ENCODE measurements around the gene THAP8.

Gene THAP8

GRCh38 chr19:36054119-36054732, at the start of gene THAP8:
TSS of gene THAP8 (minus strand) at chr19:36054285. CDS start at chr19:36054217, 68 bp downstream.
- DNase-seq (ENCODE audit: low spot score) = peak; percentile 100

DNA sequence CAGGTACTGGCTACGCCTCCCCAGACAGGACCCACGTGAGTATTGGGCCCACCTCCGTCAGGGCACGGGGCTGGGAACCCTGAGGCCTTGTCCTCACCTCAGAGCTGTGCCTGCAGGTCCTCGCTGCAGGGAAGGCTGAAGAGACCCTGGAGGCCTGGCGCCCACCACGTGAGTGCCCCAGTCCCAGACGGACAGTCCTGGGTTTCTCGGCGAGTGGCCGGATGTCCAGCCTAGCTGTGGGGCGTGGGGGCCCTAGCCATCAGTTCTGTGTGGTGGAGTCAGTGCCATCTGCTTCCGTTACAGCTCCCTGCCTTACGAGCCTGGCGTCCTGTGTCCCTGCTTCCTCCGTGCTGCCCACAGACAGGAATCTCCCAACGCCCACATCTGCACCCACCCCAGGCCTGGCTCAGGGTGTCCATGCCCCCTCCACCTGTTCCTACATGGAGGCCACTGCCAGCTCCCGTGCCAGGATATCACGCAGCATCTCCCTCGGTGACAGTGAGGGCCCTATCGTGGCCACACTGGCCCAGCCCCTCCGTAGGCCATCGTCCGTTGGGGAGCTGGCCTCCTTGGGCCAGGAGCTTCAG, 49.0 kb upstream of the THAP8 start:
- DNase-seq (ENCODE audit: low spot score) = no peak

DNA sequence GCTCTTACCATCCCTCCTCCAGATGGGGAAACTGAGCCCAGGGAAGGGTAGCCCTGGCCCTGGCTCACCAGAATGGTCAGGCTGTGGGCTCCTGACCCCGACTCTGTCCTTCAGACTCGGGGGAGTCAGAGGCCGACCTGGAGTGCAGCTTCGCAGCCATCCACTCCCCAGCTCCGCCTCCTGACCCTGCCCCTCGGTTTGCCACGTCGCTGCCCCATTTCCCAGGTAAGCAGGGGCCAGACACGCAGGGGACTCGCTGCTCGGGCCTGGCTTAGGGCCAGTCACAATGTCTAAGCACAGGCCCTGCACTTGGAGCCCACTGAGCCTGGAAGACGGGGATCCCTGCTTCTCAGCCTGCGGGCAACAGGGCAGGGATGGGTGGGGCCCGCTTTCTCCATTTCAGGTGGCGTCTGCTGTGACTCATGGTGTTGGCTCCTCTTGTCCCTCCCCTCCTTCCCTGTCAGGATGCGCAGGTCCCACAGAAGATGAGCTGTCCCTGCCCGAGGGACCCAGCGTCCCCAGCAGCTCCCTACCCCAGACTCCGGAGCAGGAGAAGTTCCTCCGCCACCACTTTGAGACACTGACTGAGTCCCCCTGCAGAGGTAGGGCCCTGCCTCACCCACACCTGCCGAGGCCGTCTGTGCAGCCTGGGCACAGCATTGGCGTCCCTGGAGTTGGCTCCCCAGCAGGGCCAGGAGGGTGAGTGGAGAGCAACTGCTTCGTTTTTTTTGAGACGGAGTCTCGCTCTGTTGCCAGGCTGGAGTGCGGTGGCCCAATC, 47.7 kb upstream of the THAP8 start:
- no peak for DNase-seq (ENCODE audit: low spot score)

DNA sequence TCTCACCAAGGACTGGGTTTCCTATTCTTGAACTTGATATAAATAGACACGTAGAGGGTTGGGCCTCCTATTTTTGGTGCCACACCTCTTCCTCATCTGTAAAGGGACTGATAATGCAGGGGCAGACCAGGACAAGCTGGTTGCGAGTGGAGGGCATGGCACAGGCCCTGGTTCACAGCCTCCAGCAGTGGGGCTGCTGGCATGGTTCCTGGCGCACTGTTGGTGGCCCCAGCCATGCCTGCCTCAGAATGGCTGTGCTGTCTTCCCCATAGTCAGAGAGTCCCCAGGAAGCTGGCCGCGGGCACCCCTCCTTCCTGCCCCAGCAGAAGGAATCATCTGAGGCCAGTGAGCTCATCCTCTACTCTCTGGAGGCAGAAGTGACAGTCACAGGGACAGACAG, 46.4 kb upstream of the THAP8 start:
- no peak for DNase-seq (ENCODE audit: low spot score)

- DNase-seq (ENCODE audit: low spot score) = no peak
Measured at GRCh38 chr19:36099166-36099785, 45.2 kb upstream of the THAP8 start.

- DNase-seq (ENCODE audit: low spot score) = no peak
Measured at GRCh38 chr19:36097036-36097435, 43.0 kb upstream of the THAP8 start.

GRCh38 chr19:36093687-36094086, 39.6 kb upstream of the THAP8 start:
- no peak for DNase-seq (ENCODE audit: low spot score)

DNA sequence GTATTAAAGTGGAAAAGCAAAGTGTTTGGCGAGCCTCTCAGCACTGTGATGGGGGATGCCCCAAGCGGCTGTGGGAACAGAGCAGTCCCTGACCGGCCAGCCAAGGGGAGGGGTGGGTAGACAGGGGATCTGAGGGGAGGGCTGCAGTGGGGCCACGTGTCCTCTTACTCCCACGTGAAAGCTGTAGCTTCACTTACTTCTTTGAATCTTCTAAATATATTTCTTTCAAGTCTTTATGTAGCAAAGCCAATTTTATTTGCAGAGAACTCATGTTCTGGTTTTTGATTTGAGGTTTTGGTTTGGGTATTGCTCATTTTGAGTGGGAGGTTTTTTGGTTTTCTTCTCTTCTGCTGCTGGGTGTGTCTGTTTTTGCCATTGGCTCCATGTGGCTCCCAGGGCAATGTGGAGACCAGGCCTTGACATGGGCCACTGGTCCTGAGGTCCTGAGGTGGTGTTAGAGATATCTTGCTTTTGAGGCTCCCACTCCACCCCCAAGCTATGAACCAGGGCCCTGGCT, 39.1 kb upstream of the THAP8 start:
- DNase-seq (ENCODE audit: low spot score) = no peak

- no peak for DNase-seq (ENCODE audit: low spot score)
Measured at GRCh38 chr19:36092566-36092965, 38.5 kb upstream of the THAP8 start.

- DNase-seq (ENCODE audit: low spot score) = no peak
Measured at GRCh38 chr19:36090910-36091695, 37.0 kb upstream of the THAP8 start.

DNA sequence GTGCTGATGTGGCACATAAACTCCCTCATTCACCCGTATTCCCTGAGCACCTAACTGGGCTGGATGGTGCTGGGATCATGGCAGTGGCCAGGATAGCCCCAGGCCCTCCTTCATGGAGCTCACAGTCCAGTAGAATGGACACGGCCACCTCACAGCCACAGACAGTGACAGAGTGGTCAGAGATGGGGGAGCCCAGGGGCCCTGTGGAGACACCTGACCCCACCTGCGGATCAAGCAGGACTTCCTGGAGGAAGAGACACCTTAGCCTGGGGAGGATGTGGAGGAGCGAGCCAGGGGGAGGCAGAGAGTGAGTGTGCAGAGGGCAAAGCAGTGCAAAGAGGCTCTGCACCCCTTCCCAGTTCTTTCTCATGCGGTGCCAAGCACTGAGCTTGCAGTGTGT, 35.8 kb upstream of the THAP8 start:
- DNase-seq (ENCODE audit: low spot score) = no peak

DNA sequence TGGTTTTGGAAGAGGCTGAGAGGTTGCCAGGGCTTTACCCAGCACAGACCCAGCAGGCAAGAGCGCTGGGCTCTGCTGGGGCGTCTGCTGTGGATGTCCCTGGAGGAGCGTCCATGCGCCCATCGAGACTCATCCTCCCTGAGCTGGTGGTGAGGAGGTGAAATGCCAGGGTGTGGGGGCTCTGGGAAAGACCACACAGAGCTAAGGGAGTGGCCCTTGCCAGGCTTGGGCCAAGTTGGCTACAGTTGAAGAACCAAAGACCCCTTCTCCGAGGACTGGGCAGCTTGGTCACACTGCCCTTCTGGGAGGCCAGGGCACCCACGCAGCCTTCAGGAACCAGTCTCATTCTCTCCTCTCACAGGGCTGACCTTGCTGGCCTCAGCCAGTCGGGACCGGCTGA, 32.2 kb upstream of the THAP8 start:
- DNase-seq (ENCODE audit: low spot score) = no peak

DNA sequence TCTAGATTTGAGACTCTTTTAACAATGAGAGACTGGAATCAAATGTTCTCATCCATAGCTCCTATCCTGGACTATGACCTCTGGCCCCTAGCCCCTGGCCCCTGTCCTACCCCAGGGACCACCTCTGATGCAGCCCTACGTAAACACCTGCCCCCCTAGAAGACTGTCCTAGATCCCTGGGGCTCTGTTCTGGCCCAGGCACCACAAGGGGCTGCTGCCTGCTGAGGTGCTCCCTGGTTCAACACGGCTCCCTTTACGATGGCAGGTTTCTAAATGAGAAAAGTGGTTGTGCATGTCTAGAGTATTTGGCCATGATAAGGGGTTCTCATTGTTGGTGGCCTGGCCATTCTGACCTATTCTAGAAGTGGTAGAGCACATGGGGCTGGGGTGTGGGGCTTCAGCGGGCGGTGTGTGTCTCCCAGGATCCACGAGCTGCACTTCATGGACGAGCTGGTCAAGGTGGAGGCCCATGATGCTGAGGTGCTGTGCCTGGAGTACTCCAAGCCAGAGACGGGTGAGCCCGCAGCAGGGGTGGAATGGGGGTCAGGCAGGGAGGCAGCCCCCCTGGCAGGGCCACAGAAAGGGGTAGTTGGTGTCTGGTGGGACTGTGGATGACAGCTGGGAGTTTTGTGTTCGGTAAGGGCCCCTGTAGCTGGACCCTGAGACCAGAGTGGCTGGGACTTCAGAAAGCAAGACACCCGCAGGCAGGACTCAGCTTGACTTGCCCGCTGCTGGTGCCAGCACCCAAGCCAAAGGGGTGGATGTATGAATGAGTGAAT, 30.3 kb upstream of the THAP8 start:
- DNase-seq (ENCODE audit: low spot score) = no peak

DNA sequence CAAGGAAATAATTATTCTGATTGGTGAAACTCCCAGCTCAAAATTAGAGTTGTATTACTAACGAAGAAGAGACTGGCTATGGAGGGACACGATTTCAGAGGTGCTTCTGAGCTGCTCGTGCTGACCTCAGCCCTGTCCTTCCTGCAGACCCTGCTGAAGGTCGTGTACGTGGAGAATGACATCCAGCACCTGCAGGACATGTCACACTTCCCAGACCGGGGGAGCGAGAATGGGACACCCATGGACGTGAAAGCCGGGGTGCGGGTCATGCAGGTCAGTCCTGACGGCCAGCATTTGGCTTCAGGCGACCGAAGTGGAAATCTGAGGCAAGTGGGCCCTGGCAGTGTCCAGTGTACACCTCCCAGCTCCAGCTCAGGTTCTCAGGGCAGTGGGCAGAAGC, 28.8 kb upstream of the THAP8 start:
- DNase-seq (ENCODE audit: low spot score) = no peak

DNA sequence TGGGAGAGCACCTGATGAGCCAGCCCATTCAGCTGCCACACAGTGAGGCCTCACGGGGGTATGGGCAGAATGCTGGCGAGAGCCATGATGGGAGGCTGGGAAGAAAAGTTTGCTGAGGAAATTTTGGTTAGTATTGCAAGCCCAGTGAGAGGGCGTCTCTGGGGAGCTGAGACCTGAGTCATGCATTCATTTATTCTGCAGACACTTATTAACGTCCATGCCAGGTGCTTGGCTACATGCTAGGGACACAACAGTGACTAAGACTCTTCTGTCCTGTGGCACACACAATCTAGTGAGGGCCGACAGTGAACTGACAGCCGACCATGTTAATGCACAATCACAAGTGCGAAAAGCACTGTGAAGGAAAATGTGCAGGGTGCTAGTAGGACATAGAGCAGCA, 27.8 kb upstream of the THAP8 start:
- no peak for DNase-seq (ENCODE audit: low spot score)

DNA sequence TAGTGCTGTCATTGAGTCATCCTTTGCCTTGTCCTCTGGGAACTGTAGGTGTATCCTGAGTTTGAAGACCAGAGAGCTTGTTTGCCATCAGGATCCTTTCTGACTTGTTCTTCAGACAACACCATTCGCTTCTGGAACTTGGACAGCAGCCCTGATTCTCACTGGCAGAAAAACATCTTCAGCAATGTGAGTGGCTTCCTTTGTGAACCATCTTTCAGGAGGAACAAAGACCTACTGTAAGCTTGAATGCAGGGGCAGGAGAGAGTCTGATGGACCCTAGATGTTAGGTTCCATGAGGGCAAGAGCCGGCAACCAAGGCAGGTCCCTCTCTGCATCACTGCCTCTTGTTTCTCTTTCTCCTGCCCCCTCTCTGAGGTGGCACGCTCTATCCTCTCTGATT, 27.3 kb upstream of the THAP8 start:
- DNase-seq (ENCODE audit: low spot score) = no peak

GRCh38 chr19:36079389-36079945, 25.4 kb upstream of the THAP8 start:
- DNase-seq (ENCODE audit: low spot score) = no peak

- no peak for DNase-seq (ENCODE audit: low spot score)
Measured at GRCh38 chr19:36073121-36073876, 19.2 kb upstream of the THAP8 start.

DNA sequence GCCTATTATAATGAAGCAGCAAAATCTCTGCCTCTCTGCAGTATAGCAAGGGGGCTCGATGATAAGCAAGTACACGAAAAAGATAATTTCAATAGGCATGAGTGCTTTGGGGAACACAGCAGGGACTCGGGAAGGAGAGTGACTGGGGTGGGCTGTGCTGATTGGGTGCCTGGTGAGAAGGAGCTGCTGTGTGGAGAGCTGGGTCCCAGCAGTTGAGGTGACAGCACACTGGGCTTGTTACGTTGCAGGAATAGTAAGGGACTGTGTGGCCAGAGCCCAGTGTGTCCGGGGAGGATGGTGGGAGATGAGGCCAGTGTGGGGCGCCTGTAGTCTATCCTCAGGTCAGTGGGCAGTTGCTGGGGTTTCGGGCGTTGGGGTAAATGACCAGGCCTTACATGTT, 18.0 kb upstream of the THAP8 start:
- DNase-seq (ENCODE audit: low spot score) = no peak
